H1 (cell line): Measurements from ENCODE around the gene WFIKKN1. TPM values are rescaled to one million over a fixed set of nuclear protein-coding genes. Genes with fewer than 3 reads are reported as not detected.

Experiments
- CTCF ChIA-PET: fragments of 300-600 bp; sonication (Branson Sonifier 250); formaldehyde crosslinking; loops from one replicate; lab custom pipeline; 2021; ENCODE audit not compliant: partially characterized antibody; lab: Charles Lee
- POLR2A ChIA-PET: fragments of 300-600 bp; sonication (Branson Sonifier 250); formaldehyde crosslinking; loops from one replicate; lab custom pipeline; 2021; ENCODE audit warnings: inconsistent platforms; ENCODE audit not compliant: partially characterized antibody; lab: Charles Lee
- DNase-seq, 2 experiments: peaks; one replicate each; pipeline versions ENCODE4 v3.0.0 to v3.0.0-alpha.2; 2010 to 2022; ENCODE audit warnings: low spot score in 2 of 2, low read depth in 1 of 2, mixed read lengths in 1 of 2
- FAIRE-seq: peaks from 2 replicates; lab custom pipeline; 2011; peaks lifted over from hg19 to GRCh38; lab: Jason Lieb, UNC
- H2AFZ ChIP-seq: 2 replicates; pipeline ENCODE4 v1.8.1; 2012; ENCODE audit warnings: low read length, inconsistent platforms
- H2AK5ac ChIP-seq: 2 replicates; pipeline ENCODE4 v1.6.1; 2013; ENCODE audit warnings: low read depth, low read length
- H2BK120ac ChIP-seq: replicated peaks from 2 replicates; pipeline ENCODE3; 2013; ENCODE audit warnings: low read depth, low read length, inconsistent platforms
- H2BK12ac ChIP-seq: 2 replicates; pipeline ENCODE4 v1.6.1; 2013; ENCODE audit warnings: low read depth, low read length
- H2BK15ac ChIP-seq: 2 replicates; pipeline ENCODE4 v1.6.1; 2013; ENCODE audit warnings: low read length
- H2BK20ac ChIP-seq: 2 replicates; pipeline ENCODE4 v1.6.1; 2013; ENCODE audit warnings: low read length
- H2BK5ac ChIP-seq: 2 replicates; pipeline ENCODE4 v1.6.1; 2013; ENCODE audit warnings: low read depth, low read length
- H3K14ac ChIP-seq: 2 replicates; pipeline ENCODE4 v1.6.1; 2013; ENCODE audit warnings: inconsistent platforms; ENCODE audit not compliant: insufficient read length
- H3K18ac ChIP-seq: 2 replicates; pipeline ENCODE4 v1.6.1; 2013; ENCODE audit warnings: low read length; ENCODE audit errors: extremely low read depth
- H3K23ac ChIP-seq: 2 replicates; pipeline ENCODE4 v1.6.1; 2013; ENCODE audit warnings: inconsistent platforms; ENCODE audit not compliant: insufficient read length
- H3K23me2 ChIP-seq: 2 replicates; pipeline ENCODE4 v1.6.1; 2013; ENCODE audit warnings: low read depth, low read length
- H3K27ac ChIP-seq: 2 replicates; pipeline ENCODE4 v1.6.1; 2011; ENCODE audit warnings: low read depth, low read length, inconsistent platforms
- H3K27me3 ChIP-seq, 4 experiments: replicated peaks in 1 of 4; 1 replicate in 1 of 4; 2 replicates in 3 of 4; pipeline versions ENCODE4 v1.6.1 to v1.8.1; 2011 to 2013; ENCODE audit warnings: low read length in 3 of 4, mild to moderate bottlenecking in 3 of 4, inconsistent platforms in 2 of 4, mixed read lengths in 2 of 4, moderate library complexity in 1 of 4; ENCODE audit not compliant: control insufficient read depth in 3 of 4, insufficient read depth in 3 of 4; ENCODE audit errors: extremely low read depth in 1 of 4
- H3K36me3 ChIP-seq, 4 experiments: 2 replicates each; pipeline versions ENCODE4 v1.6.1 to v1.8.1; 2011 to 2013; ENCODE audit warnings: mild to moderate bottlenecking in 4 of 4, low read length in 3 of 4, moderate library complexity in 2 of 4, control low read depth in 1 of 4, inconsistent platforms in 1 of 4; ENCODE audit not compliant: insufficient read depth in 4 of 4, control insufficient read depth in 2 of 4
- H3K4ac ChIP-seq: replicated peaks from 2 replicates; pipeline ENCODE3; 2013; ENCODE audit warnings: low read length, low read depth, mixed read lengths, inconsistent platforms; ENCODE audit not compliant: insufficient read length
- H3K4me1 ChIP-seq, 4 experiments: replicated peaks in 1 of 4; 1 replicate in 1 of 4; 2 replicates in 3 of 4; pipeline versions ENCODE4 v1.6.1 to v1.8.1; 2011 to 2013; ENCODE audit warnings: low read length in 3 of 4, inconsistent platforms in 2 of 4, mixed read lengths in 1 of 4; ENCODE audit not compliant: insufficient read depth in 4 of 4, control insufficient read depth in 3 of 4
- H3K4me2 ChIP-seq, 2 experiments: 2 replicates each; pipeline versions ENCODE4 v1.6.1 to v1.8.1; 2011 to 2013; ENCODE audit warnings: low read depth in 2 of 2, low read length in 2 of 2, control low read depth in 1 of 2, inconsistent platforms in 1 of 2, mild to moderate bottlenecking in 1 of 2; ENCODE audit not compliant: insufficient read depth in 1 of 2
- H3K4me3 ChIP-seq, 4 experiments: fragments of 200-600, 300-600 bp in 1 of 4; sonication (generic), shearing (Covaris generic), sonication (Bioruptor Twin) in 1 of 4; 2 replicates each; pipeline versions ENCODE4 v1.5.1 to v1.8.1; 2011 to 2016; ENCODE audit warnings: low read length in 4 of 4, low read depth in 3 of 4, control low read depth in 2 of 4, inconsistent platforms in 2 of 4, mild to moderate bottlenecking in 2 of 4, mixed read lengths in 1 of 4, moderate library complexity in 1 of 4; ENCODE audit not compliant: insufficient read depth in 2 of 4; ENCODE audit errors: extremely low read depth in 1 of 4
- H3K56ac ChIP-seq: replicated peaks from 2 replicates; pipeline ENCODE3; 2013; ENCODE audit warnings: low read depth, mild to moderate bottlenecking, mixed read lengths, low read length, inconsistent platforms; ENCODE audit not compliant: insufficient read length
- H3K79me1 ChIP-seq: 2 replicates; pipeline ENCODE4 v1.6.1; 2013; ENCODE audit warnings: low read depth, low read length, control low read depth
- H3K79me2 ChIP-seq, 2 experiments: 2 replicates each; pipeline versions ENCODE4 v1.6.1 to v1.8.1; 2012 to 2013; ENCODE audit warnings: low read length in 2 of 2, mild to moderate bottlenecking in 2 of 2, inconsistent platforms in 1 of 2; ENCODE audit not compliant: insufficient read depth in 2 of 2, control insufficient read depth in 1 of 2
- H3K9ac ChIP-seq, 4 experiments: replicated peaks in 1 of 4; 1 replicate in 1 of 4; 2 replicates in 3 of 4; pipeline versions ENCODE4 v1.6.1 to v1.8.1; 2011 to 2013; ENCODE audit warnings: low read depth in 3 of 4, low read length in 3 of 4, control low read depth in 2 of 4, mild to moderate bottlenecking in 2 of 4, moderate library complexity in 2 of 4, inconsistent platforms in 1 of 4; ENCODE audit errors: extremely low read depth in 1 of 4
- H3K9me3 ChIP-seq, 2 experiments: 2 replicates each; pipeline versions ENCODE4 v1.6.1 to v1.8.1; 2012 to 2013; ENCODE audit warnings: mild to moderate bottlenecking in 2 of 2, moderate library complexity in 2 of 2, control low read depth in 1 of 2, inconsistent platforms in 1 of 2, low read depth in 1 of 2, low read length in 1 of 2, mixed read lengths in 1 of 2; ENCODE audit not compliant: insufficient read depth in 2 of 2
- H4K20me1 ChIP-seq, 2 experiments: replicated peaks in 1 of 2; 2 replicates each; pipeline versions ENCODE3 to v1.8.1; 2011 to 2013; ENCODE audit warnings: inconsistent platforms in 2 of 2, low read length in 2 of 2, mild to moderate bottlenecking in 1 of 2; ENCODE audit not compliant: insufficient read depth in 2 of 2, control insufficient read depth in 1 of 2
- H4K5ac ChIP-seq: 2 replicates; pipeline ENCODE4 v1.6.1; 2013; ENCODE audit warnings: low read length, low read depth, mixed read lengths, inconsistent platforms; ENCODE audit not compliant: insufficient read length
- H4K8ac ChIP-seq: 2 replicates; pipeline ENCODE4 v1.8.0; 2013; ENCODE audit warnings: mild to moderate bottlenecking, moderate library complexity, low read length, inconsistent platforms; ENCODE audit not compliant: insufficient read depth; ENCODE audit errors: extremely low read depth
- H4K91ac ChIP-seq: replicated peaks from 2 replicates; pipeline ENCODE3; 2013; ENCODE audit warnings: low read length, mixed read lengths, inconsistent platforms; ENCODE audit not compliant: insufficient read length
- GABPA ChIP-seq: IDR thresholded peaks from 2 replicates; pipeline ENCODE4 v1.6.1; 2011; ENCODE audit warnings: mild to moderate bottlenecking, low read length, moderate library complexity, borderline replicate concordance; ENCODE audit not compliant: insufficient read depth
- RXRA ChIP-seq: IDR thresholded peaks from 2 replicates; pipeline ENCODE4 v1.6.1; 2011; ENCODE audit warnings: low read depth, mild to moderate bottlenecking, low read length, moderate library complexity; ENCODE audit not compliant: insufficient read depth
- WGBS, 2 experiments: shearing (Covaris generic) in 1 of 2; methylation state at CpG; one replicate each; pipeline versions ENCODE4 v1.1.6 to v1.1.7; 2013 to 2015; ENCODE audit warnings: low lambda C conversion rate in 2 of 2, mixed read lengths in 2 of 2, inconsistent platforms in 1 of 2, low coverage in 1 of 2, missing lambda C conversion rate in 1 of 2; ENCODE audit not compliant: insufficient replicate concordance in 2 of 2, insufficient coverage in 1 of 2, insufficient read length in 1 of 2; ENCODE audit errors: extremely low coverage in 1 of 2, missing lambda C conversion rate in 1 of 2; 5-methylcytosine and 5-hydroxymethylcytosine counted together
- polyA plus RNA-seq, 7 experiments: library from polyadenylated mRNA; depleted of rRNA in 3 of 7; stranded (reverse) in 5 of 7; unstranded in 2 of 7; fragments of >200 nt in 5 of 7; fragments of 200-250 nt in 2 of 7; gene quantifications; 1 replicate in 5 of 7; 2 replicates in 1 of 7; 4 replicates in 1 of 7; pipeline versions ENCODE4 v1.2.1 to v1.2.3, GENCODE V29; 2011 to 2013; ENCODE audit warnings: missing spikeins in 2 of 7, mixed read lengths in 2 of 7
- total RNA-seq: library from RNA; stranded (reverse); fragmentation: NEBNext Ultra II Directional; extraction: Animal tissue kit (Norgen Biotek cat#: 25700); gene quantifications from 2 replicates; pipeline ENCODE4 v1.2.1, GENCODE V29; 2021
- TF ChIP-seq, protein P1 (sequence below): IDR thresholded peaks from 2 replicates; pipeline ENCODE4 v1.6.1; 2012; ENCODE audit warnings: inconsistent platforms
- TF ChIP-seq, protein P2 (sequence below): IDR thresholded peaks from 2 replicates; pipeline ENCODE4 v1.6.1; 2012; ENCODE audit warnings: inconsistent platforms

Gene WFIKKN1
- total and polyA plus RNA-seq, 2 of the 8 experiments (the other 6 are each of a cell fraction or from before 2014, with no cell fraction given) = 11.4 to 15.8 TPM

DNA sequence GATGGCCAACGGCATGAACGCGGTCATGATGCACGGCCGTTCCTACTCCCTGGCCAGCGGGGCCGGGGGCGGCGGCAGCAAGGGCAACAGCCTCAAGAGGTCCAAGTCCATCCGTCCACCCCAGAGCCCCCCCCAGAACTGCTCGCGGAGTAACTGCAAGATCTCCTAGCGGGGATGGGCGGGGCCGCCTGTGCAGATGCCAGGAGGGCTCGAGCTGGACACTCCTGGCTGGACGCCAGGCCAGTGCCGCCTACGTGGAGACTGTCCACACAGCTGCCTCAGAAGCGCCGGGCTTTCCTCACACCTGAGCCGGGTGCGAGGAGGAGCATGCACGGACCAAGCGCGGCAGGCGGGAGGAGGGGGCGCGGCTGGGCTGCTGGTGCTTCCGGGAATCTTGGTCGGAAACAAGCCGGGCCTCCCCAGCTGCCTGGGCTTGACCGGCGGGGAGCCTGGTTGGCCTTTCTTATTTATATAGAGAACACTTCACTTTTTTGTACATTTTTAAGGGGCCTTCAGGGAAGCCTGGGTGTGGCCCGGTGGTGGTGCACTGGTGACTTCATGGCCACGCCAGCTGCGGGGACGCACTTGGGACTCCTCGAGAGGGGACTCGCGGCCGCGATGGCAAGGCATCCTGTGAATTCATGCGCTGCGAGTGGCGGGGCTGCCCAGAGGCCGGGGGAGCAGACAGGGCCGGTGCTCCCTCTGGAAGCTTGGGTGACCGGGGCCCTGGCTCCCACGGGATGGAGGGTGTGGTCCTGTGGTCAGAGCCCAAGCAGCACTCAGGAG lies 3.1 kb upstream of the WFIKKN1 start:
- TF ChIP-seq RXRA = no peak
- TF ChIP-seq, protein P1, sequence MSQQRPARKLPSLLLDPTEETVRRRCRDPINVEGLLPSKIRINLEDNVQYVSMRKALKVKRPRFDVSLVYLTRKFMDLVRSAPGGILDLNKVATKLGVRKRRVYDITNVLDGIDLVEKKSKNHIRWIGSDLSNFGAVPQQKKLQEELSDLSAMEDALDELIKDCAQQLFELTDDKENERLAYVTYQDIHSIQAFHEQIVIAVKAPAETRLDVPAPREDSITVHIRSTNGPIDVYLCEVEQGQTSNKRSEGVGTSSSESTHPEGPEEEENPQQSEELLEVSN = peak; percentile 72
- TF ChIP-seq, protein P2, sequence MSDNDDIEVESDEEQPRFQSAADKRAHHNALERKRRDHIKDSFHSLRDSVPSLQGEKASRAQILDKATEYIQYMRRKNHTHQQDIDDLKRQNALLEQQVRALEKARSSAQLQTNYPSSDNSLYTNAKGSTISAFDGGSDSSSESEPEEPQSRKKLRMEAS = peak; percentile 74
- no peak for TF ChIP-seq GABPA
- no peak overlapping the region for H3K56ac ChIP-seq
- no peak overlapping the region for H3K14ac ChIP-seq
- no peak overlapping the region for H2BK20ac ChIP-seq
- WGBS, 2 experiments = 90% methylated on average over 43 of the region's 50 CpGs; no CpG with 5 or more reads in 1 of the 2 experiments
- H3K9ac ChIP-seq = no peak overlapping the region
- H3K79me1 ChIP-seq = peaks cover 4% of the 10 kb centered on the region; the same call in 1 of the 2 replicates
- H3K9me3 ChIP-seq = no peaks in the 10 kb centered on the region
- FAIRE-seq = no peak
- H3K36me3 ChIP-seq = peaks cover 0 to 8% (median 0%) of the 10 kb centered on the region in 4 experiments; a peak in 1 of 8 replicates
- no peaks in the 10 kb centered on the region for H3K27me3 ChIP-seq
- H4K91ac ChIP-seq = peak overlapping the region; percentile 73
- peaks cover 0 to 2% of the 10 kb centered on the region in 2 experiments for H4K20me1 ChIP-seq
- peaks cover 0 to 27% (median 22%) of the 10 kb centered on the region in 4 experiments; a peak in 6 of 7 replicates for H3K4me1 ChIP-seq
- H3K4ac ChIP-seq = no peak overlapping the region
- H2BK12ac ChIP-seq = peak overlapping the region; percentile 60; the same call in 1 of the 2 replicates
- no peak overlapping the region for H2AFZ ChIP-seq
- H4K5ac ChIP-seq = no peak overlapping the region
- H3K18ac ChIP-seq = no peak overlapping the region
- CTCF ChIA-PET = interaction anchor here (1.0 to 1.6 kb wide), 7 partner anchors 10 to 116 kb away, joined by 3 to 4 read pairs (median 3); no protein-coding TSS in a partner anchor
- no peak overlapping the region for H3K4me3 ChIP-seq
- no peak overlapping the region for H3K23ac ChIP-seq
- H3K4me2 ChIP-seq = no peak overlapping the region
- peak overlapping the region; percentile 26; the same call in 1 of the 2 replicates for H2AK5ac ChIP-seq
- POLR2A ChIA-PET = interaction anchor here (0.9 to 1.3 kb wide), 4 partner anchors 9 to 45 kb away, joined by 3 read pairs; no protein-coding TSS in a partner anchor
- H2BK5ac ChIP-seq = peak overlapping the region; percentile 71
- no peak overlapping the region for H2BK120ac ChIP-seq
- H2BK15ac ChIP-seq = no peak overlapping the region
- H3K23me2 ChIP-seq = peaks cover 2% of the 10 kb centered on the region; the same call in 1 of the 2 replicates
- no peaks in the 10 kb centered on the region for H3K79me2 ChIP-seq
- H4K8ac ChIP-seq = peak overlapping the region; percentile 40; the same call in 1 of the 2 replicates
- H3K27ac ChIP-seq = no peak overlapping the region
- DNase-seq = peak in 1 of 2 experiments; percentile 53
